ENCODE results near the gene ARHGEF18. TPM values are rescaled to one million over a fixed set of nuclear protein-coding genes. Genes with fewer than 3 reads are reported as not detected.
A peak's percentile ranks its signal among the peaks of the same experiment; 100 is the strongest.

ARHGEF18 gene
- total RNA-seq, 1 donor from 2014 or later: 8.3 TPM

DNA sequence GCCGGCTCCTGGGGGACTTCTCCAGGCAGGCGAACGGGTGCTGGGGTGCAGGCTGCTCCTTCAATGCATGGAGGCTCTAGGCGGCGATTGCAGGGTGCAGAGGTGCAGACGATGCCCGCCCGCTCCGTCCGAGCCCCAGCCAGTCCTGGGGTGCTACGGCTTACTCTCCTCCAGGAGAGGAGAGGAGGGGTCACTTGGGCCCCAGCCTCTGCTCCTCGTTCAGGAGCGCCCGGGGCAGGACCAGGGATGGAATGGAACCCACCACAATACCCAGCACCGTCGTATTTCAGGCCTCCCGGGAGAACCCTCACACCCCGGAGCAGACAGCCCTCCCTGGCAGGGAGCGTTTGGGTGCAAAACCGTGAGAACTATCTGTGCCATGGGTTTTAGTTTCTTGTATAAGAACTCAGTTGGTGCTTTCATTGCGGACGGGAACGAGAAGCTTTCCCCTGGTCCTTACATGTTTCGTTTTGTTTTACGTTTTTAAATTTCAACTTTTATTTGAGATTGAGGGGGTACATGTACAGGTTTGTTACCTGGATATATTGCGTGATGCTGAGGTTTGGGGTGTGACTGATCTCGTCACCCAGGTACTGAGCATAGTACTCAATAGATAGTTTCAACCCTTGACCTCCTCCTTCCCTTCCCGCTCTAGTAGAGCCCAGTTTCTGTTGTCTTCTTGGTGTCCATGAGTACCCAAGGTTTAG is 46.8 kb downstream of the ARHGEF18 start:
- TF ChIP-seq, protein P1, sequence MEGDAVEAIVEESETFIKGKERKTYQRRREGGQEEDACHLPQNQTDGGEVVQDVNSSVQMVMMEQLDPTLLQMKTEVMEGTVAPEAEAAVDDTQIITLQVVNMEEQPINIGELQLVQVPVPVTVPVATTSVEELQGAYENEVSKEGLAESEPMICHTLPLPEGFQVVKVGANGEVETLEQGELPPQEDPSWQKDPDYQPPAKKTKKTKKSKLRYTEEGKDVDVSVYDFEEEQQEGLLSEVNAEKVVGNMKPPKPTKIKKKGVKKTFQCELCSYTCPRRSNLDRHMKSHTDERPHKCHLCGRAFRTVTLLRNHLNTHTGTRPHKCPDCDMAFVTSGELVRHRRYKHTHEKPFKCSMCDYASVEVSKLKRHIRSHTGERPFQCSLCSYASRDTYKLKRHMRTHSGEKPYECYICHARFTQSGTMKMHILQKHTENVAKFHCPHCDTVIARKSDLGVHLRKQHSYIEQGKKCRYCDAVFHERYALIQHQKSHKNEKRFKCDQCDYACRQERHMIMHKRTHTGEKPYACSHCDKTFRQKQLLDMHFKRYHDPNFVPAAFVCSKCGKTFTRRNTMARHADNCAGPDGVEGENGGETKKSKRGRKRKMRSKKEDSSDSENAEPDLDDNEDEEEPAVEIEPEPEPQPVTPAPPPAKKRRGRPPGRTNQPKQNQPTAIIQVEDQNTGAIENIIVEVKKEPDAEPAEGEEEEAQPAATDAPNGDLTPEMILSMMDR (IDR thresholded peaks at IDR 0.05; ENCODE audit: borderline replicate concordance): no peak
- intact Hi-C loops (cut with micrococcal nuclease): no loop called here
- DNase-seq: no peak

DNA sequence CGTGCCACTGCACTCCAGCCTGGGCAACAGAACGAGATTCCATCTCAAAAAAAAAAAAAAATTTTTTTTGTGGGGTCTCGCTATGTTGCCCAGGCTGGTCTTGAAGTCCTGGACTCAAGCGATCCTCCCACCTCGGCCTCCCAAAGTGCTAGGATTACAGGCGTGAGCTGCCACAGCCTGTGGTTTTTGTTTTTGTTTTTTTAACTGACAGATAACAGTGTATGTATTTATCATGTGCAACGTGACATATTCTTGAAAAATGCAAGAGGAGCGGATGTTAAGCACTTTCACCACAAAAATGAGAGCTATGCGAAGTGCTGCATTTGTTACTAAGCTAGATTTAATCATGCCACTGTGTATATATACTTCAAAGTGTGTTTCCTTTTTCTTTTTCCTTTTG is 49.0 kb downstream of the ARHGEF18 start:
- no peaks in the 10 kb centered on the region for H3K9me3 ChIP-seq (replicated peaks)
- no peak for DNase-seq
- peaks cover 29% of the 10 kb centered on the region for H3K4me1 ChIP-seq
- TF ChIP-seq, protein P1 (IDR thresholded peaks at IDR 0.05; ENCODE audit: borderline replicate concordance): no peak
- no peak overlapping the region for H3K4me3 ChIP-seq
- no peak overlapping the region for H3K27ac ChIP-seq (replicated peaks)
- intact Hi-C loops (cut with micrococcal nuclease): no loop called here
- H3K36me3 ChIP-seq: peaks cover 6% of the 10 kb centered on the region
- H3K27me3 ChIP-seq (ENCODE audit: low read depth): no peaks in the 10 kb centered on the region

More for the DNA sequence above, 46.8 kb downstream of the ARHGEF18 start:
- H3K9me3 ChIP-seq (replicated peaks): no peaks in the 10 kb centered on the region
- H3K36me3 ChIP-seq: no peaks in the 10 kb centered on the region
- H3K4me3 ChIP-seq: peak overlapping the region; percentile 99
- H3K27me3 ChIP-seq (ENCODE audit: low read depth): no peaks in the 10 kb centered on the region
- peaks cover 29% of the 10 kb centered on the region for H3K4me1 ChIP-seq
- H3K27ac ChIP-seq (replicated peaks): peak overlapping the region; percentile 83

Other genes with a start within 250 kb of the ARHGEF18 start
- 85.3 TPM for gene INSR, start 54.5 kb upstream of the ARHGEF18 start, total RNA-seq
- 1.2 TPM for gene PEX11G, start 140.1 kb downstream of the ARHGEF18 start, total RNA-seq
- gene ZNF358, start 167.2 kb downstream of the ARHGEF18 start, total RNA-seq: 88.5 TPM
- gene MCOLN1, start 173.7 kb downstream of the ARHGEF18 start, total RNA-seq: 16.8 TPM
- gene PNPLA6, start 186.8 kb downstream of the ARHGEF18 start, total RNA-seq: 52.7 TPM
- 0.60 TPM for gene CAMSAP3, start 246.9 kb downstream of the ARHGEF18 start, total RNA-seq